ENCODE data around the gene FSIP1. TPM values are rescaled to one million over a fixed set of nuclear protein-coding genes. Genes with fewer than 3 reads are reported as not detected.

The FSIP1 gene
- 1.4 and 1.6 TPM in 2 replicates for total RNA-seq

DNA sequence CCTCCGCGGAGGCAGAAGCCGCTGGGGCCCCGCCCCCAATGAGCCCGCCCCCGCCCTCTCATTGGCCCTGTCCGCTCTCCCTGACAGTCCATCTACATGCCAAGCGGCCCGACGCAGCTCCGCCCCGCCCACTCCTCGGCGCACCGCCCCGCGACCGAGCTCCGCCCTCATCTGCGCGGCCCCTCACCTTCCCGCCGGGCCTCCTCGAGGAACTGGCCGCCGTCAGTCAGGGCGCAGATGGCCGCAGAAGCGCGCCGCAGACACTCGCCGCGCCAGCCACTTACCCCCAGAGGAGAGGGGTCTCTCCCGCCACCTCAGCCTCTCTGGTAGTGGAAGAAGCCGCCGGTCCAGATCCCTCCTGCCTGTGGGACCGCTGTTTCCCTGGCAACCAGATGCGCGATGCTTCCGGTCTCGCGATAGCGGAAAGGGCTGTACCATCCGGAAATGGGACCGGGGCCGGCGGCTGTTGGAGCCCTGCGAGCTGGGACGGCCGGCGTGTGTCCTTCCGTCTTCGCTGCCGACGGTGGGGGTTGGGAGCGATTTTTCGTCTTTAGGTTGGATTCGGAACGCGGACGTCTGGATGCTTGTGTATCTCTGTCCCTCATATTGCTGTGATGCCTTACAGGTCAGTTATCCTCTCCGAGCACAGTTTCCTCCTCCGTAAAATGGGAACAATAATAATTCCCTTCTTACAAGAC, at the start of gene FSIP1:
Gene FSIP1 (minus strand): TSS at position 401 of the 698 bp plus-strand sequence. CDS start 6,317 bp downstream, outside the sequence.

DNA sequence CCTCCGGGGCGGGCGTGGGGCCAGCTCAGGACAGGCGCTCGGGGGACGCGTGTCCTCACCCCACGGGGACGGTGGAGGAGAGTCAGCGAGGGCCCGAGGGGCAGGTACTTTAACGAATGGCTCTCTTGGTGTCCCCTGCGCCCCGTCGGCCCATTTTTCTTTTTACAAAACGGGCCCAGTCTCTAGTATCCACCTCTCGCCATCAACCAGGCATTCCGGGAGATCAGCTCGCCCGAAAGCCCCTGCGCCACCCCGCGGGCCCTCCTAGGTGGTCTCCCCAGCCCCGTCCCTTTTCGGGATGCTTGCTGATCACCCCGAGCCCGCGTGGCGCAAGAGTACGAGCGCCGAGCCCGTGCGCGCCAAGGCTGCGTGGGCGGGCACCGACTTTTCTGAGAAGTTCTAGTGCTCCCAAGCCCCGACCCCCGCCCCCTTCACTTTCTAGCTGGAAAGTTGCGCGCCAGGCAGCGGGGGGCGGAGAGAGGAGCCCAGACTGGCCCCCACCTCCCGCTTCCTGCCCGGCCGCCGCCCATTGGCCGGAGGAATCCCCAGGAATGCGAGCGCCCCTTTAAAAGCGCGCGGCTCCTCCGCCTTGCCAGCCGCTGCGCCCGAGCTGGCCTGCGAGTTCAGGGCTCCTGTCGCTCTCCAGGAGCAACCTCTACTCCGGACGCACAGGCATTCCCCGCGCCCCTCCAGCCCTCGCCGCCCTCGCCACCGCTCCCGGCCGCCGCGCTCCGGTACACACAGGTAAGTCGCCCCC, 202.0 kb downstream of the FSIP1 start, which contains the start of gene THBS1:
Gene THBS1 (plus strand): TSS at position 595 of the 757 bp plus-strand sequence. CDS start 779 bp downstream, outside the sequence.

Other genes starting within 250 kb of the FSIP1 start
- 114 and 120 TPM in 2 replicates for gene THBS1, start 201.8 kb downstream of the FSIP1 start, total RNA-seq
- gene GPR176, start 137.4 kb upstream of the FSIP1 start, total RNA-seq: 88.4 and 93.1 TPM in 2 replicates
- 86.7 and 92.3 TPM in 2 replicates for gene EIF2AK4, start 151.3 kb upstream of the FSIP1 start, total RNA-seq